GM18505 (cell line): ENCODE measurements around the gene PRPF40A.
"Not testable (repeated sequence)": the region's sequence is repeated elsewhere in the genome, so short reads cannot be mapped to it uniquely, and the experiment has no call there.

Experiments used
- ATAC-seq: cut with Tn5 transposase; IDR thresholded peaks from one replicate; pipeline ENCODE4 v1.9.1; 2021; ENCODE audit not compliant: unreplicated experiment
- POLR2A ChIP-seq: IDR thresholded peaks from 4 replicates; pipeline ENCODE4 v1.6.1; 2011; ENCODE audit warnings: borderline replicate concordance; ENCODE audit not compliant: insufficient read depth, insufficient read length; ENCODE audit errors: extremely low read depth

PRPF40A gene

DNA sequence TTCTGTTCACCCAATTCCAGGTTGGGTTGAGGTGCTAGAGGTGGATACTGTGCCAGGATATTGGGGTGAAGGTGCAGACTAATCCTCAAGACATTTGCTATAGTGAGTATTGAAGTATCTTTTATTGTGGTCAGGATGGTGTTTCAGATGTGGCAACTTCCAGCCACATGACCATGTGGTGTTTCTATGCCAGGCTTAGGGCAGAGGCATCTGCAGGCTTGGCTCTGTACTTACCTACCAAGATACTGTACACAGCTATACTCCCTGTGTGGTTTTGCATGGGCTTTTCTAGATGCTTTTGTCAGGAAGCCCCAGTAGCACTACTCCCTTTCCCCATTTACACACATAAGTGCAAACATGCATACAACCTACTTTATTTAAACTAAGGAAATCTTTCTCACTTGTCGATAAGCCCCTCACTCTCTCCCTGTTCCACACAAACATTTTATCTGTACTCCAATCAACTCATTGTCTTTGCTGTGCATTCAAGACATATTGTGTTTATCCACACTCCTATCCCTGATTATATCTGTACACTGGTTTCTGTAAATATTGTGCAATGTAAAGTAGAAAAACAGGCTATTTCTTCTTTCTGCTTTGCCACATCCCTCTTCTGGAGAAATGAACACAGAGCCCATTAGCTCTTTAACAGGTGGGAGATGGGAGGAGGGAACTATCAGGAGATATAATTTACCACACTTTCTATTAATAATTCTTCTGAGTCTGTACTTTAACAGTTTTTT lies 13.5 kb upstream of the PRPF40A start:
- peak; percentile 88 for ATAC-seq
- TF ChIP-seq POLR2A = no peak

DNA sequence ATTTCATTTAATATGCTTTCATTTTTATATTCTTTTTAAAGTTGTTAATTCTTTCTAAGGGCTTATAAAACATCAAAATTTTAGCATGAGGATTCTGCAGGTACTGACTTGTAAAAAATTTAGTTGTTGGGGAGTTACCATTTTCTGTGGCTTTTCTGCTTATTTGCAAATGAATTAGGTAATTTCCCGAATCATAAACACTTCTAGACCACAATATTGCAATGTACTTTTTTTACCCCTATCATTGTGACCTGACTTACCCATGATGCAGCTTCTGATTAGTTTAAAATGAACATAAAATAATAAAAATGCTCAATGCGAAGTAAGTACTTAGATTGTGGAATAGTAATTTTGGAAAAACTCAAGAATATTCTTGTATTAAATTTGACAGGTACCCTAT lies 12.6 kb upstream of the PRPF40A start:
- TF ChIP-seq POLR2A = no peak

DNA sequence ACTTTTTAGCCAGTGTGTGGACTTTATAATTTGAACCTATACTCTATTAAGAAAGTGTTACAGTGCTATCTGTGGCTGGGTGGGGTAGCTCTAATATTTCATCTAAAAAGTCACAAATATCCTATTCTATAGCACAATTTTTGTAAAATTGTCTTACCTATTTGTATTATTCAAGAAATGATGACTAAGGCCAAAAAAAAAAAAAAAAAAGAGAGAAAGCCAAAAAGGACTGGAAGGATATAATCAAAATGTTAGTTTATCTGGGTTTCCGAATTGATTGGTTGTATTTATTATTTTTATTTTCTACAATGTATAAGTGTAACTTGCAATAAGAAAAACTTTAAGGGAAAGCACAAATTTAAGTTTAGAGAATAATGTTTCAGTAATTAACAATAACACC lies 6.7 kb upstream of the PRPF40A start:
- no peak for TF ChIP-seq POLR2A
- ATAC-seq = no peak

More for the DNA sequence above, 12.6 kb upstream of the PRPF40A start:
- ATAC-seq = no peak

DNA sequence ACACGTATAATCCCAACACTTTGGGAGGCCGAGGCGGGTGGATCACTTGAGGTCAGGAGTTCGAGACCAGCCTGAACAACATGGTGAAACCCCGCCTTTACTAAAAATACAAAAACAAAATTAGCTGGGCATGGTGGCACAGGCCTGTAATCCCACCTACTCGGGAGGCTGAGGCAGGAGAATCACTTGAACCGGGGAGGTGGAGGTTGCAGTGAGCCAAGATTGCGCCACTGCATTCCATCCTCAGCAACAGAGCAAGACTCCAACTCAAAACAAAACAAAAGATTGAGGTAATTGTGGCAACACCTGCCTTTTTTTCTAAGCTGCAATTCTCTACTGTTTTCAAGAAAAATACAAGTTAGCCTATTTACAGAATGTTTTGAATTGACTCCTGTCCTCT lies 5.4 kb upstream of the PRPF40A start:
- ATAC-seq = not testable (repeated sequence)

DNA sequence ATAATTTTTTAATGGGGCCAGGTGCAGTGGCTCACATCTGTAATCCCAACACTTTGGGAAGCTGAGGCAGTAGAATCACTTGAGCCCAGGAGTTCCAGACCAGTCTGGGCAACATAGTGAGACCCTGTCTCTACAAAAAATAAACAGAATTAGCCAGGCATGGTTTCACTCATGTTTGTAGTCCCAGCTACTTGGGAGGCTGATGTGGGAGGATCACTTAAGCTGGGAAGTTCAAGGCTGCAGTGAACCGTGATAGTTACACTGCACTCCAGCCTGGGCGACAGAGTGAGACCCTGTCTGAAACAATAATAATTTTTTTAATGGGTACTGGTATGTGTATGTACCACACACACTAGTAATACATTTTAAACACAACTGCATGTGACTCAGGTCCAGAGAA lies 3.5 kb upstream of the PRPF40A start:
- no peak for ATAC-seq
- TF ChIP-seq POLR2A = no peak

DNA sequence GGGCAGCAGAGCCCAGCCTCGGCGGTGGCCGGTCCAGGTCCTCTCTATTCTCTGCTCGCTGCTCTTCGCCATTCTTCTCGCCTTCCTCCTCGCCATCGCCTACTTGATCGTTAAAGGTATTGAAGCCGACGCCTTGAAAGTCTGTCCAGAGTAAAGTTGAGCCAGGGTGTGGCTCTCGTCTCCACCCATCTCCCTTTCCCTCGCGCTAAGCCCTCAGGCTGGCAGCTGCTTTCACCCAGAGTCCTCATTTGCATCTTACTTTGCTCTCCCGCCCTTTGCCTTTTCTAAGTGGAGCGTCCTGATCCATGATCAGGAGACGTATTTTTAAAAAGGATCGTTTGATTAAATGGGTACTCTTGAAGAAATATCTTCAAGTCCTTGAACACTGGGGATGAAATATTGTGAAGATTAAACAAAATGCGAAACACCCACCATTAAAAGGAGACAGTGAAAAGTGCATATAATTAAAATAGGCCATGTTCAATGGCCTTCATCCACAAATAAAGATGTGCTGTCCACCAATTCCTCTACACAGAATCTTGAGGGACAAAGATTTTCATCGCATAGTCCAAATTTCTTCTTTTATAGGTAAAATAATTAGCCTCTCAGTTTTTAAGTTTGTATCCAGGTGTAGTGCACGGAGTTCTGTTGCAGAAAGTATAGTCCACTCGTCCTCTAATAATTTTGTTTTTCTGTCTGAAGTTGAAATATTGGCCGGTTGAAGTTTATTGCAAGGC lies 1.8 kb upstream of the PRPF40A start:
- ATAC-seq = peak; percentile 23
- no peak for TF ChIP-seq POLR2A

DNA sequence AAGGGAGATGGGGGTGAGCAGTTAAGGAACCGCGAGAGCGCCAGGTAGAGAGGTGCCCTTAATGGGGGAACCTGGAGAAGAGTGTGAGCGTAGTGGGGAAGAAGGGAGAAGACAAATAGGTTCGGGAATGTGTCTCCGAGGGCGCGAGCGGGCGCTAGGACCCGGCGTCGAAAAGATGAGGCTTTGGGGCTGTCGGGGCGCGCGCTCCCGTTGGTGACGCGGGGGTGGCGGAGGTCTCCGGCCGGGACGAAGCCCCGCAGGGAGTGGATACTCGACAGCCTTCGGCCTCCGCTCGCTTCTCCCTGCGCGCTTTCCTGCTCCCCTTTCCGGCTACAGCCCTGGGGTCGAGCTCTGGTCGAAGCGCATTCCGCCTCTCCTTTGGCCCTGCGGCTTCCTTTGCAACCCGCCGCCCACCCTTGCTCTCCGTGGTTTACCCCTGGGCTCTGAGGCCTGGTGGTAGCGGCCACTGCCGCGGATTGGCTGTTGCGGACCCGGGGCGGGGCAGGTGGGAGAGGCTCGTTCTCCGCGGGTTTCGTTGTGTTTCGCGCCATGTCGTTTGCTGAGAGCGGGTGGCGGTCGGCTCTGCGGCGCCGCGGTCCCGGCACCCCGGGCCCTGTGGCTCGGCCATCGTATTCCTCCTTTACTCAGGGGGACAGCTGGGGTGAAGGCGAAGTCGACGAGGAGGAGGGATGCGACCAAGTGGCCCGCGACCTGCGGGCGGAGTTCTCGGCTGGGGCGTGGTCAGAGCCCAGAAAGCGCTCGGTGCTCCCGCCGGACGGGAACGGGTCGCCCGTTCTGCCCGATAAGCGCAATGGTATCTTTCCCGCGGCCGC lies 1.0 kb upstream of the PRPF40A start, which contains the start of gene ARL6IP6:
TSS of gene ARL6IP6 (plus strand) at position 545 of the 833 bp plus-strand sequence. CDS start at position 550, 5 bp downstream.
- peak; percentile 69 for ATAC-seq
- TF ChIP-seq POLR2A = peak; percentile 90

DNA sequence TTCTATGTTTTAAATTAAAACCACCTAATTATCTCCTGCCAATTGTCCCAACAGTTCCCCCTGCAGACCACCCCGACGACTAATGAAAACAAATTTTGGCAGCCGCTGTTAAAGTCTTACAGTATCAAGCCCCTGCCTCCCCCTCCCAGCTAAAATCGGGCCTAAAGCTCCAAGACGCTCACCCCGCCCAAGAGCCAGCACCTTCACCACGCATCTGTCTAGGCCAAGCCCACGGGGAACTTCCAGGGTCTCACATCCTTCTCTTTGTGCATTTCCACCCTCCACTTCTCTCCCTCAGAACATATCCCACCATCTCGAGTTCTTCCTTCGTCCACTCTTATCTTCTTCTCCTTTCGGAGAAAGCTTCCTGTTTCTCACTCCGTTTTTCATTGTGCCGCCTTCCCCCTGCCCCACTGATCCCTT lies 445 bp downstream of the PRPF40A start:
- TF ChIP-seq POLR2A = no peak
- peak; percentile 0 for ATAC-seq

DNA sequence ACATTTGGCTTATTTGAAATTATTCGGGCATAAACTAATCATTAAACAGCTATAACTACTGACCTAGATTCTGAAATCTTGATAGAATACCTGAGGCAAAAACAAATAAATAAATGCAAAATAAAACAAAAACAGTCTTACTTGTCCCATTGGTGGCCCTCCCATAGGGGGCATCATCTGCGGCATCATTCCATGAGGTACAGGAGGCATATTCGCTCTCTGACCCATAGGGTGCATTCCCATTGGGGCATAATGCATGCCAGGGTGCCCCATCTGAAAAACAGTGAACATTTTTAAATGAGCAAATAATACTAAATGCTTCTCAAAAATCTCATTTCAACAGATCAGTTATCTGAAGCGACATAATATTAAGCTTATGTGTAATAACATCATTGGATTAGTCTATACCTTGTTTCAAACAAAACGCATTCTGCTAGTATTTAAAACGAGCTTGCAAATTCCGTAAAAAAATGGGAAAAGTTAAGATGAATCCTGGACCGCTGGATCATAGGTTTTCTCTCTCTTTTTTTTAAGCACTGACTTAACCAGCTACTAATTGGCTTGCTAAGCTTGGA lies 1.3 kb downstream of the PRPF40A start:
- TF ChIP-seq POLR2A = no peak
- no peak for ATAC-seq

DNA sequence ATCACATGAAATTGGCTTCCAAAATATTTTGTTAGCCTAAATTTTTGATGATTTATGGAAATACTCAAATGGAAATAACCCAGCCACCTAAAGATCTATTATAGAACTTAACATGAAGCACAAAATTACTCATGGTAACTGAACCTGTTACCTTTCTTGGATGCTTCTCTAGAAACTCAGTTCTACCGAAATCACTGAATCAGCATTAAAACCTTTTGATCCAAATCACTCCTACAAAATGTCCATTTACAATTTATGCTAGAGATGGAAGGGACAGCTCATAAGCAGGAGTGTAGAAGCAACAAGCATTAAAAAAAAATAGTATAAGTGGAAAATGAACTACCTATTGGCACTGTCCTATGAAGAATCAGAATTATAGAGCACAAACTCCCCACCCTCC lies 2.1 kb downstream of the PRPF40A start:
- no peak for TF ChIP-seq POLR2A
- no peak for ATAC-seq

DNA sequence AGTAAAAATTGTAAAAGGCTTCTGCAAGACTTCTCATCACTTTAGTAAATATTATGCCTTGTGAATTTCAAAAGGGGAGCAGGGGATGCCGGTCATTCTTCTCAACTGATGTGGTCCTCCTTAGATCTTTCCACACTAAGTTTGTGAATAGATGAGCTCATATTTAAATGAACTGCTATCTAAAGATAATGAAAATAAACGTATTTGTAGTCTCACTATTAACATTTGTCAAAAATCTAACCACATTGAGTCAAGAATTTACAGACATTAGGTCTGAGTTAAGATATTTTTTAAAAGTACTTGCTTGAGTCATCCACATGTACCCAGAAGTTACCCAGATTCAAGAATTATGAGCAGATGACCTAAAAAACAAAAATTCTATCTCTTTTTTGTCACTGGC lies 6.5 kb downstream of the PRPF40A start:
- no peak for ATAC-seq
- TF ChIP-seq POLR2A = no peak

DNA sequence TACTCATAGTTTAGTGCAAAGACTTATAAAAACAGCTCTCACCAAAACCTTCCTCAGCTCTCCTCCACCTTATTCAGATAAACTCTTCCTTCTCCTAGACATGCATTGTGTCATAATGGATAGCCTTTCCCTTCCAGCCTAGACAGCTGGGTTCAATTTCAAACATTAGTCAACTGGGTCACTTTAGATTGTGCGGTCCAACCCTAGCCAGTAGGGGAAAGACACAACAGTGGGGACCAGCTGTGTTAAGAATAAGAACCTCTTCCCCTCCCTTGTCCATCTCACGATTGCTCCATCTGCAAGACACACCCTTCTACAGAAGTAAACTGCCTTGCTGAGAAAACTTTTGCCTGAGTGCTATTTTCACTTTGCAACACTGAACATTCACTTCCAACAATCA lies 8.5 kb downstream of the PRPF40A start:
- ATAC-seq = no peak
- no peak for TF ChIP-seq POLR2A

DNA sequence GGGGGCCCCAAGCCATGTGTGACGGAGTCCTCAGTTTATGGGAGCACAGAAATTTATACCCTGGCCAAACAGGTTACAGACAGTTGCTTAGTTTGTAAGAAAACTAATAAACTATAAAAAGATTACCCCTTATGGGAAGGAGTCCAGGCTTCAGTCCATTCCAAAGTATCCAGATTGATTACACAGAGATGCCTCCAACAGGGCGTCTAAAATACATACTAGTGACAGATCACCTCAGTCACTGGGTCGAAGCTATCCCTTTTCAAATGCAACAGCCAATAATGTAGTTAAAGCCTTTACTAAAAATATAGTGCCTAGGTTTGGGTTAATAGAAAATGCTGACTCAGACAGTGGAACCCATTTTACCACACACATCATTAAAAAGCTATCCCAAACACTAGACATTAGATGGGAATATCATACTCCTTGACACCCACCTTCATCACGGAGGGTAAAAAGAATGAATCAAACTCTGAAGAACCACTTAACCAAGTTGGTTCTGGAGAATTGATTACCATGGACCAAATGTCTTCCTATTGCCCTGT lies 10.7 kb downstream of the PRPF40A start:
- no peak for ATAC-seq
- no peak for TF ChIP-seq POLR2A
